ENCODE results near the gene ADAMTSL1.

The ADAMTSL1 gene

GRCh38 chr9:18456624-18457237, 17.2 kb upstream of the ADAMTSL1 start:
- POLR2A ChIA-PET, result no interaction called here
- no peak for TF ChIP-seq SUZ12 (IDR thresholded peaks at IDR 0.05)
- no peak for TF ChIP-seq CTBP1 (IDR thresholded peaks at IDR 0.05; ENCODE audit: borderline replicate concordance)
- no peak for TF ChIP-seq LEF1 (IDR thresholded peaks at IDR 0.05; ENCODE audit: borderline replicate concordance)
- TF ChIP-seq PKNOX1 (IDR thresholded peaks at IDR 0.05), result no peak
- no peak for TF ChIP-seq HDGF (IDR thresholded peaks at IDR 0.05; ENCODE audit: borderline replicate concordance)
- TF ChIP-seq TARDBP (IDR thresholded peaks at IDR 0.05), result no peak
- no peak for TF ChIP-seq FOXA1 (IDR thresholded peaks at IDR 0.05)
- no peak for TF ChIP-seq L3MBTL2 (conservative IDR thresholded peaks at IDR 0.05)
- TF ChIP-seq NFRKB (IDR thresholded peaks at IDR 0.05), result no peak
- no peak for TF ChIP-seq ZNF384 (IDR thresholded peaks at IDR 0.05)
- no peak for TF ChIP-seq FOXM1 (IDR thresholded peaks at IDR 0.05; ENCODE audit: borderline replicate concordance)
- TF ChIP-seq ELF4 (IDR thresholded peaks at IDR 0.05), result no peak
- TF ChIP-seq BHLHE40 (IDR thresholded peaks at IDR 0.05; ENCODE audit: borderline replicate concordance), result no peak
- TF ChIP-seq ARNT (IDR thresholded peaks at IDR 0.05), result no peak
- no peak for TF ChIP-seq FOXK2 (IDR thresholded peaks at IDR 0.05)
- no peak for TF ChIP-seq SP1 (IDR thresholded peaks at IDR 0.05)
- DNase-seq (ENCODE audit: extremely low spot score), result no peak
- CTCF ChIA-PET, result no interaction called here

GRCh38 chr9:18457510-18457909, 16.4 kb upstream of the ADAMTSL1 start:
- no peak for DNase-seq (ENCODE audit: extremely low spot score)

GRCh38 chr9:18459962-18460584, 13.9 kb upstream of the ADAMTSL1 start:
- no peak for DNase-seq (ENCODE audit: extremely low spot score)
- POLR2A ChIA-PET, result no interaction called here
- CTCF ChIA-PET, result interaction anchor here (0.6 kb wide), 1 partner anchor 205 kb away, joined by 3 read pairs; no protein-coding TSS in a partner anchor
- TF ChIP-seq FOXK2 (IDR thresholded peaks at IDR 0.05) (no peak), BHLHE40 (IDR thresholded peaks at IDR 0.05; ENCODE audit: borderline replicate concordance) (no peak), NFRKB (IDR thresholded peaks at IDR 0.05) (no peak), PKNOX1 (IDR thresholded peaks at IDR 0.05) (no peak), TARDBP (IDR thresholded peaks at IDR 0.05) (no peak), HDGF (IDR thresholded peaks at IDR 0.05; ENCODE audit: borderline replicate concordance) (no peak), ARNT (IDR thresholded peaks at IDR 0.05) (no peak), ZNF384 (IDR thresholded peaks at IDR 0.05) (no peak), SP1 (IDR thresholded peaks at IDR 0.05) (no peak)

More at GRCh38 chr9:18457510-18457909, 16.4 kb upstream of the ADAMTSL1 start:
- ChIA-PET POLR2A (no interaction called here), CTCF (no interaction called here)
- no peak for TF ChIP-seq SP1 (IDR thresholded peaks at IDR 0.05)
- no peak for TF ChIP-seq ZNF384 (IDR thresholded peaks at IDR 0.05)
- no peak for TF ChIP-seq LEF1 (IDR thresholded peaks at IDR 0.05; ENCODE audit: borderline replicate concordance)
- TF ChIP-seq HDGF (IDR thresholded peaks at IDR 0.05; ENCODE audit: borderline replicate concordance), result no peak
- no peak for TF ChIP-seq L3MBTL2 (conservative IDR thresholded peaks at IDR 0.05)
- no peak for TF ChIP-seq TARDBP (IDR thresholded peaks at IDR 0.05)
- no peak for TF ChIP-seq FOXA1 (IDR thresholded peaks at IDR 0.05)
- TF ChIP-seq CTBP1 (IDR thresholded peaks at IDR 0.05; ENCODE audit: borderline replicate concordance), result no peak
- TF ChIP-seq PKNOX1 (IDR thresholded peaks at IDR 0.05), result no peak

- TF ChIP-seq NFRKB (IDR thresholded peaks at IDR 0.05), result no peak
- no peak for TF ChIP-seq TARDBP (IDR thresholded peaks at IDR 0.05)
- no peak for TF ChIP-seq FOXM1 (IDR thresholded peaks at IDR 0.05; ENCODE audit: borderline replicate concordance)
- TF ChIP-seq L3MBTL2 (conservative IDR thresholded peaks at IDR 0.05), result no peak
- no peak for TF ChIP-seq FOXA1 (IDR thresholded peaks at IDR 0.05)
- no peak for TF ChIP-seq HDGF (IDR thresholded peaks at IDR 0.05; ENCODE audit: borderline replicate concordance)
- TF ChIP-seq BHLHE40 (IDR thresholded peaks at IDR 0.05; ENCODE audit: borderline replicate concordance), result no peak
- TF ChIP-seq FOXK2 (IDR thresholded peaks at IDR 0.05), result no peak
- no peak for TF ChIP-seq ARNT (IDR thresholded peaks at IDR 0.05)
- no peak for TF ChIP-seq CTBP1 (IDR thresholded peaks at IDR 0.05; ENCODE audit: borderline replicate concordance)
- no peak for TF ChIP-seq ELF4 (IDR thresholded peaks at IDR 0.05)
- TF ChIP-seq PKNOX1 (IDR thresholded peaks at IDR 0.05), result no peak
- no peak for TF ChIP-seq ZNF384 (IDR thresholded peaks at IDR 0.05)
- no peak for TF ChIP-seq LEF1 (IDR thresholded peaks at IDR 0.05; ENCODE audit: borderline replicate concordance)
- TF ChIP-seq SP1 (IDR thresholded peaks at IDR 0.05), result no peak
- no peak for TF ChIP-seq SUZ12 (IDR thresholded peaks at IDR 0.05)
- DNase-seq (ENCODE audit: extremely low spot score), result no peak
- POLR2A ChIA-PET, result no interaction called here
- CTCF ChIA-PET, result no interaction called here
Observed at GRCh38 chr9:18461496-18461895, 12.5 kb upstream of the ADAMTSL1 start.

GRCh38 chr9:18463991-18464390, 10.0 kb upstream of the ADAMTSL1 start:
- CTCF ChIA-PET, result no interaction called here
- no peak for DNase-seq (ENCODE audit: extremely low spot score)
- TF ChIP-seq SUZ12 (IDR thresholded peaks at IDR 0.05) (no peak), NFRKB (IDR thresholded peaks at IDR 0.05) (no peak), FOXA1 (IDR thresholded peaks at IDR 0.05) (no peak), FOXM1 (IDR thresholded peaks at IDR 0.05; ENCODE audit: borderline replicate concordance) (no peak), ZNF384 (IDR thresholded peaks at IDR 0.05) (no peak), LEF1 (IDR thresholded peaks at IDR 0.05; ENCODE audit: borderline replicate concordance) (no peak), L3MBTL2 (conservative IDR thresholded peaks at IDR 0.05) (no peak), FOXK2 (IDR thresholded peaks at IDR 0.05) (no peak), ARNT (IDR thresholded peaks at IDR 0.05) (no peak), BHLHE40 (IDR thresholded peaks at IDR 0.05; ENCODE audit: borderline replicate concordance) (no peak), PKNOX1 (IDR thresholded peaks at IDR 0.05) (no peak), HDGF (IDR thresholded peaks at IDR 0.05; ENCODE audit: borderline replicate concordance) (no peak), TARDBP (IDR thresholded peaks at IDR 0.05) (no peak), CTBP1 (IDR thresholded peaks at IDR 0.05; ENCODE audit: borderline replicate concordance) (no peak), ELF4 (IDR thresholded peaks at IDR 0.05) (no peak)
- POLR2A ChIA-PET, result no interaction called here

Measured in HEK293T (cell line).